Measurements from ENCODE around the gene RPL41.

Gene RPL41

DNA sequence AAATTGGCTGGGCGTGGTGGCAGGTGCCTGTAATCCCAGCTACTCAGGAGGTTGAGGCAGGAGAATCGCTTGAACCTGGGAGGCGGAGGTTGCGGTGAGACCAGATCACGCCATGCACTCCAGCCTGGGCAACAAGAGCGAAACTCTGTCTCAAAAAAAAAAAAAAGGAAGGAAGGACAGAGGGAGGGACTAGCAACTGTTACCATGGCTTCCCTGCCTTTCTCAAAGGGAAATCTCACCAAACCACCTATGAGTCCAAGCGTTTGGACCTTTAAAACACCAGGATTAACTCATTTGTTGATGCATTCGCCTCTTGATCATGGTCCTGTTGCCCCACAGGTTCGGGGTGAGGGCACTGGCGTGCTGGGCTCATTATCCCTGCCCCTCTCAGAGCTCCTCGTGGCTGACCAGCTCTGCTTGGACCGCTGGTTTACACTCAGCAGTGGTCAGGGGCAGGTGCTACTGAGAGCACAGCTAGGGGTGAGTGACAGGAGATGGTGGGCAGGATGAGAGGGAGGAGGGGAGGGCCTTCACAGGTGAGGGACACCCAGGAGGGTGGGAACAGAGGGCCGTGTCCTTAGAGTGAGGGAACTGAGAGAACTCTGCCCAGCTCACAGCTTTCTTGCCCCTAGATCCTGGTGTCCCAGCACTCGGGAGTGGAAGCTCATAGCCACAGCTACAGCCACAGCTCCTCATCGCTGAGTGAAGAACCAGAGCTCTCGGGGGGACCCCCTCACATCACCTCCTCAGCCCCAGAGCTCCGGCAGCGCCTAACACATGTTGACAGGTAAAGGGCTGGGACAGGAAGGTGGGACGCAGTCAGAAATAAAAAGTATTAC lies 25.7 kb downstream of the RPL41 start:
- no peak for DNase-seq (ENCODE audit: low spot score)
- TF ChIP-seq, protein P1, sequence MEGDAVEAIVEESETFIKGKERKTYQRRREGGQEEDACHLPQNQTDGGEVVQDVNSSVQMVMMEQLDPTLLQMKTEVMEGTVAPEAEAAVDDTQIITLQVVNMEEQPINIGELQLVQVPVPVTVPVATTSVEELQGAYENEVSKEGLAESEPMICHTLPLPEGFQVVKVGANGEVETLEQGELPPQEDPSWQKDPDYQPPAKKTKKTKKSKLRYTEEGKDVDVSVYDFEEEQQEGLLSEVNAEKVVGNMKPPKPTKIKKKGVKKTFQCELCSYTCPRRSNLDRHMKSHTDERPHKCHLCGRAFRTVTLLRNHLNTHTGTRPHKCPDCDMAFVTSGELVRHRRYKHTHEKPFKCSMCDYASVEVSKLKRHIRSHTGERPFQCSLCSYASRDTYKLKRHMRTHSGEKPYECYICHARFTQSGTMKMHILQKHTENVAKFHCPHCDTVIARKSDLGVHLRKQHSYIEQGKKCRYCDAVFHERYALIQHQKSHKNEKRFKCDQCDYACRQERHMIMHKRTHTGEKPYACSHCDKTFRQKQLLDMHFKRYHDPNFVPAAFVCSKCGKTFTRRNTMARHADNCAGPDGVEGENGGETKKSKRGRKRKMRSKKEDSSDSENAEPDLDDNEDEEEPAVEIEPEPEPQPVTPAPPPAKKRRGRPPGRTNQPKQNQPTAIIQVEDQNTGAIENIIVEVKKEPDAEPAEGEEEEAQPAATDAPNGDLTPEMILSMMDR (conservative IDR thresholded peaks at IDR 0.05; ENCODE audit: low read depth) = no peak
- ChIA-PET POLR2A (ENCODE audit: low non-redundant PET) (interaction anchor here (0.7 kb wide), 1 partner anchor 201 kb away, joined by 4 read pairs; no protein-coding TSS in a partner anchor), CTCF (interaction anchor here (0.6 to 0.7 kb wide), 2 partner anchors 19 to 487 kb away, joined by 3 read pairs; no protein-coding TSS in a partner anchor)
- peak overlapping the region; percentile 49 for H3K27ac ChIP-seq

DNA sequence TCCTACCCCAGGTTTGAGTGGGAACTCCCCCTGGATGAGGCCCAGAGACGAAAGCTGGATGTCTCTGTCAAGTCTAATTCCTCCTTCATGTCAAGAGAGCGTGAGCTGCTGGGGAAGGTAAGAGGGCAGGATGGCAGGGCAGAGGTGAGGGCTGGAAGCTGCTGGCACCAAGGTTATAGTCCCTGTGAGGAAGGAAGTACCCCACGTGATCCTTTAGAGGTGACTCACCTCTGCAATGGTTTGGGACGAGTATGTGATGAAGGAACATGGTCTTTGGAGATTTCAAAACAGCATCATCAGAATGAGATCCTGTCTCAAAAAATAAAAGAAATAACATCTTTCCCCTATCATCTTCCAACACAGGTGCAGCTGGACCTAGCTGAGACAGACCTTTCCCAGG lies 26.8 kb downstream of the RPL41 start:
- TF ChIP-seq, protein P1 (conservative IDR thresholded peaks at IDR 0.05; ENCODE audit: low read depth) = no peak
- ChIA-PET POLR2A (ENCODE audit: low non-redundant PET) (interaction anchor here (0.6 kb wide), 1 partner anchor 15 kb away, joined by 3 read pairs; the partner anchor contains the start of gene ESYT1), CTCF (interaction anchor here (0.6 to 1.4 kb wide), 4 partner anchors 12 to 486 kb away, joined by 3 to 5 read pairs (median 3); no protein-coding TSS in a partner anchor)
- peak overlapping the region; percentile 49 for H3K27ac ChIP-seq
- no peak for DNase-seq (ENCODE audit: low spot score)

DNA sequence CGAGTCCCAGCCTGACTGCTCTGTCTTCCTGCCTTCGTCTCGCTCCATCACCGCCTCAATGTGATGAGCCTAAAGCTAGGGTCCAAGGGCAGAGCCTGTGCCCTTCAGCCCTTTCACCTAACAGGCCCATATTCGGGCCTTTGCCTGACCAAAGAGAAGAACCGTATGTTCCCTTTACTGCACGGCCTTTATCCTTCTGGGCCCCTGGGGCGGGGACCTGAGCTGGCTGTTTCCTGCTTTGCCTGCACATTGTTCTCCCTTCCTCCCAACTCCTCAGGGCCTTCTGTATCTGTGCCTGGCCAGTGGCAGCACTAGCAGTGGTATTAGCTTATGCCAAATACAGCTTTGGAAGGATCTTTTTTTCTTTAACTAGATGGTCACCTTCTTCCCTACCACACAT lies 27.4 kb downstream of the RPL41 start:
- no peak for DNase-seq (ENCODE audit: low spot score)
- TF ChIP-seq, protein P1 (conservative IDR thresholded peaks at IDR 0.05; ENCODE audit: low read depth) = no peak
- CTCF ChIA-PET = interaction anchor here (0.5 to 1.4 kb wide), 4 partner anchors 13 to 132 kb away, joined by 3 to 5 read pairs (median 3); no protein-coding TSS in a partner anchor
- POLR2A ChIA-PET (ENCODE audit: low non-redundant PET) = interaction anchor here (0.6 kb wide), 1 partner anchor 15 kb away, joined by 3 read pairs; the partner anchor contains the start of gene ESYT1
- H3K27ac ChIP-seq = peak overlapping the region; percentile 40

DNA sequence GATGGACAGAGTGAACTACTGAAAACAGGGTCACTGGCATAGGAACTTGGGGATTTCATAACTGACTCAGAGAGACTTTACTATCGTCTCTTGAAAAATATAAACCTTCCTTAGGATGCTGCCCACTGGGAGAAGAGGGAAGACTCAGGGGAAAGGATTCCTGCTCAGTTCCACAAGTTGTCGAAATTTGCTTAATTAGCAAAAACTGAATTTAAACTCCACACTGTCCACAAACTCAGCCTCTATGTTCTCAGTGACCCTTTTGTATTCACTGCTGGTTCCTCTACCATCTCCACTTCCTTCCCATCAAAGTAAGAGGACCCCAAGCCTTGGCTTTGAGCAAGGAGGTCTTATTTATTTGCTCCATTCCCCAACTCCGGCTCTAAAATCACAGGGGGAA lies 28.8 kb downstream of the RPL41 start:
- no peak for DNase-seq (ENCODE audit: low spot score)
- ChIA-PET POLR2A (ENCODE audit: low non-redundant PET) (no interaction called here), CTCF (interaction anchor here (0.6 kb wide), 1 partner anchor 18 kb away, joined by 3 read pairs; no protein-coding TSS in a partner anchor)
- H3K27ac ChIP-seq = no peak overlapping the region; the same call in 1 of the 2 replicates
- TF ChIP-seq, protein P1 (conservative IDR thresholded peaks at IDR 0.05; ENCODE audit: low read depth) = no peak

DNA sequence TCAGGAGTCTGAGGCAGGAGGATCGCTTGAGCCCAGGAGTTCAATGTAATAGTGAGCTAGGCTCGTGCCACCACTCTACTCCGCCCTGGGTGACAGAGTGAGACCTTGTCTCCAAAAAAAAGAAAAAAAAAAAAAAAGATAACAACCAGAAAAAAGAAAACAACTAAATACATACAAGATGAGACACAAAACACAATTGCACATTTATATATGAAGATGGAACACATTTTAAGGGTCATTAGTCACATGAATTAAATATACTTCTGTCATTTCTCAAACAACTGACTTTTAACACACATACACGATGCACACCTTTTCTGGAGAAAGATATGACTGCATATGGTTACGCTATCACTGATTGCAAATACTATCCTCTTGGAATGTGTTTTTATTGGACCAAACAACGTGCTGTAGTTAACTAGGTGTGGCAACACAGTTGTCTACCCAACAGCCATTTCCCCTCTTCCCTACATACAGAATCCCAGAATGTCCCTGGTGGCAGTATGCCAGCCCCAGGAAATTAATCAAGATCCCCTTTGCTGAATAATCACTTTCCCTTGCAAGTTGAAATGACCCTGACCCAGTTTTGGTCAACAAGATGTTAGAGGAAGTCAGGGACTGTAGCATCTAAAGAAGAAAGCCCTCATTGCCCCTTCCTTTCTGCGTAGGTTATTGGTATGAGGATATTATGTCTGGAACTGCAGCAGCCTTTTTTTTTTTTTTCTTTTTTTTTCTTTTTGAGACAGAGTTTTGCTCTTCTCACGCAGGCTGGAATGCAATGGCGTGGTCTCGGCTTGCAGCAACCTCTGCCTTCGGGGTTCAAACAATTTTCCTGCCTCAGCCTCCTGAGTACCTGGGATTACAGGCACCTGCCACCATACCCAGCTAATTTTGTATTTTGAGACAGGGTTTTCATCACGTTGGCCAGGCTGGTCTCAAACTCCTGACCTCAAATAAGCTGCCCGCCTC lies 30.3 kb downstream of the RPL41 start:
- TF ChIP-seq, protein P1 (conservative IDR thresholded peaks at IDR 0.05; ENCODE audit: low read depth) = no peak
- H3K27ac ChIP-seq = peak overlapping the region; percentile 11; the same call in 1 of the 2 replicates
- ChIA-PET CTCF (no interaction called here), POLR2A (ENCODE audit: low non-redundant PET) (interaction anchor here (0.7 kb wide), 2 partner anchors 14 to 114 kb away, joined by 7 to 8 read pairs; no protein-coding TSS in a partner anchor)
- DNase-seq (ENCODE audit: low spot score) = no peak

Data from RWPE1 (cell line).